IPS-18a (cell line): Measurements from ENCODE around the gene PRSS1.

Experiments used
- H3K27ac ChIP-seq: one replicate; pipeline ENCODE4 v1.5.1; 2013; ENCODE audit warnings: low read length
- H3K27me3 ChIP-seq: one replicate; pipeline ENCODE4 v1.6.1; 2013; ENCODE audit warnings: mild to moderate bottlenecking, low read length; ENCODE audit not compliant: control insufficient read depth, insufficient read depth
- H3K36me3 ChIP-seq: one replicate; pipeline ENCODE4 v1.6.1; 2013; ENCODE audit warnings: low read depth, low read length; ENCODE audit not compliant: control insufficient read depth
- H3K4me1 ChIP-seq: one replicate; pipeline ENCODE4 v1.6.1; 2013; ENCODE audit warnings: low read depth, low read length; ENCODE audit not compliant: control insufficient read depth
- H3K4me3 ChIP-seq: one replicate; pipeline ENCODE4 v1.5.1; 2013; ENCODE audit warnings: low read length
- H3K9ac ChIP-seq: one replicate; pipeline ENCODE4 v1.6.1; 2013; ENCODE audit warnings: mild to moderate bottlenecking, low read length, moderate library complexity
- H3K9me3 ChIP-seq: one replicate; pipeline ENCODE4 v1.6.1; 2013; ENCODE audit warnings: low read depth, low read length; ENCODE audit not compliant: control insufficient read depth

Gene PRSS1

DNA sequence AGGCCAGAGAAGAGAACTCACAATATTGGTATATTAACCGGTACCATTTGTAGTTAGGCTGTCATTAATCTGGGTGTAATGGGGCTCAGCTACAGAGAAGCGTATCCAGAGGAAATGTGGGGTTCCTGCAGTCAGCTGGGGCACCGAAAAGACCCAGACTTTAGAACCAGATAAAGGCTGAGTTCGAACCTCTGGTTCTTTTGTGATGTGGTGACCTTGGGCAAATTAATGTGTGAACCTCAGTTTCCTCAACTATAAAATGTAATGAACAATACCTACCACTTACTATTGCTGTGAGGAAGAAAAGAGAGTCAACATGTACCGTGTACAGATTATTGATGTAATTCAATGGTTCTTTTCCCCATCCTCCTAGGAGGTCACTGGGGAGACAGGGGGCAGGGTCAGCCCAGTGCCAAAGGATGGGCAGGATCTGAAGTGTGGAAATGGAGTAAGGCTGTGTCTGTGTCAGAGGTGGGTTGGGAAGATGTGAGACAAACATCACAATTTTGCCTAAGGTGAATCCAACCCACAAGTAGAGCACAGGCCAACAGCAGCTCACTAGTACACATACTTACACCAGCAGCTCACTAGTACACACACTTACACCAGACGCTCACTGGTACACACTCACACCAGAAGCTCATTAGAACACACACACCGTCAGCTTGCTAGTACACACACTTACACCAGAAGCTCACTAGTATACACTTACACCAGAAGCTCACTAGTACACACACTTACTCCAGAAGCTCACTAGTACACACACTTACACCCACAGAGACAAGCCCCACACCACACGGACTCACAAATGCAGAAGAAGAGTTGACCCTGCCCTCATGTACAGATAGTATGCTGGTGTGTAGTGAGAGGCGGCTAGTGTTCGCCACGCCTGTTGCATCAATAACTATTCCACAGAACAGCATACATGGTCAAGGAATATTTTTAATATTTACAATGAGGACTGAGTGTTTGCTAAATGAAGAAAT, 49.5 kb downstream of the PRSS1 start:
- Histone ChIP-seq H3K4me1 (peaks cover 46% of the 10 kb centered on the region), H3K27ac (no peak overlapping the region), H3K4me3 (peak overlapping the region; percentile 74), H3K9me3 (no peaks in the 10 kb centered on the region), H3K36me3 (no peaks in the 10 kb centered on the region), H3K9ac (peak overlapping the region; percentile 56), H3K27me3 (peaks cover 62% of the 10 kb centered on the region)

DNA sequence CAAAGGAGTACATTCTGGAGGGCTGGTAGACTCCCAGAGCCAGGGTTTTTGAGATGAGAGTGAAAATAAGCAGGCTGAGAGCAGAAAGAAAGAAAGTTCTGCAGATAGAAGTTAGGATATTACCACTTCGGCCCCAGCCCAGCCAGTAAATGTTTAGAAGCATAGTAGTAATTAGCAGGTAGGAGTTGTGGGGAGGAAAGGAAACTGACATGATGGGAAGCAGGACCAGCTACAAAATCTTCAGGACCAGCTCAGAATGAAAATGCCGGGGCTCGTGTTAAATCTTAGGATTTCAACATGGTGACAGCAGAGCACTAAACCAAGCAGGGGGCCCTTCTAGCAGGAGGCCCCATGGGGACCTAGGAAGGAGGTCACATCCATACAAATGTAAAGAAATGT, 50.2 kb downstream of the PRSS1 start:
- H3K9ac ChIP-seq = no peak overlapping the region
- H3K27me3 ChIP-seq = peaks cover 62% of the 10 kb centered on the region
- no peak overlapping the region for H3K4me3 ChIP-seq
- H3K36me3 ChIP-seq = no peaks in the 10 kb centered on the region
- H3K4me1 ChIP-seq = peaks cover 46% of the 10 kb centered on the region
- no peaks in the 10 kb centered on the region for H3K9me3 ChIP-seq
- H3K27ac ChIP-seq = no peak overlapping the region

DNA sequence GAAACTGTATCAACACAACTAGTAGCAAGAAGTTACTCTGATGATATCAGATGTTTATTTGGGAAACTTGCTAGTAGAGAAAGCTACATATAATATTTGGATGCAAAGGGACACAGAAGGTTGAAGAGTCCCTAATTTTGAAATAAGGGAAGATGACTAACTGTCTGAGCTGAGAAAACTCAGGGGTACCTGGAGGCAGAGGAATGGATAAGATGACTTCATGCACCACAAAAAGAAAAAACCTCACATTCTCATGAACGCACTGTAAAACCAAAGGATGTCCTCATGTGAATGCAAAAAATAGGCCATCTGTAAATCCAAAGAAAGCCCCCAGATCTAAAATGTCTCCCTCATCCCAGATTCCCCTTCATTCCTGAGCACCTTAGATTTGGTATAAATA, 50.8 kb downstream of the PRSS1 start:
- Histone ChIP-seq H3K4me3 (no peak overlapping the region), H3K9ac (no peak overlapping the region), H3K4me1 (peaks cover 39% of the 10 kb centered on the region), H3K9me3 (no peaks in the 10 kb centered on the region), H3K27me3 (peaks cover 57% of the 10 kb centered on the region), H3K36me3 (no peaks in the 10 kb centered on the region), H3K27ac (no peak overlapping the region)

DNA sequence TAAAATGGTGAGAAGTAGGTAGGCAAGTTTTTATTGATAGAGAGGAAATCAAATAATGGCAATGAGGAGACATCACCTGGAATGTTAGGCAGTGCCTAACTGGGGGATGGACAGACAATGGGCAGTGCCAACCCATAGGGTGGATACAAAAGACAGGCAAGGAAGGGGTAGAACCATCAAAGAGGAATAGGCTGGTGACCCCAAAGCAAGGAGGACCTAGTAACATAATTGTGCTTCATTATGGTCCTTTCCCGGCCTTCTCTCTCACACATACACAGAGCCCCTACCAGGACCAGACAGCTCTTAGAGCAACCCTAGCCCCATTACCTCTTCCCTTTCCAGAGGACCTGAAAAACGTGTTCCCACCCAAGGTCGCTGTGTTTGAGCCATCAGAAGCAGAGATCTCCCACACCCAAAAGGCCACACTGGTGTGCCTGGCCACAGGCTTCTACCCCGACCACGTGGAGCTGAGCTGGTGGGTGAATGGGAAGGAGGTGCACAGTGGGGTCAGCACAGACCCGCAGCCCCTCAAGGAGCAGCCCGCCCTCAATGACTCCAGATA, 51.5 kb downstream of the PRSS1 start:
- Histone ChIP-seq H3K4me1 (peaks cover 32% of the 10 kb centered on the region), H3K27ac (no peak overlapping the region), H3K36me3 (no peaks in the 10 kb centered on the region), H3K27me3 (peaks cover 50% of the 10 kb centered on the region), H3K4me3 (no peak overlapping the region), H3K9me3 (no peaks in the 10 kb centered on the region), H3K9ac (no peak overlapping the region)

DNA sequence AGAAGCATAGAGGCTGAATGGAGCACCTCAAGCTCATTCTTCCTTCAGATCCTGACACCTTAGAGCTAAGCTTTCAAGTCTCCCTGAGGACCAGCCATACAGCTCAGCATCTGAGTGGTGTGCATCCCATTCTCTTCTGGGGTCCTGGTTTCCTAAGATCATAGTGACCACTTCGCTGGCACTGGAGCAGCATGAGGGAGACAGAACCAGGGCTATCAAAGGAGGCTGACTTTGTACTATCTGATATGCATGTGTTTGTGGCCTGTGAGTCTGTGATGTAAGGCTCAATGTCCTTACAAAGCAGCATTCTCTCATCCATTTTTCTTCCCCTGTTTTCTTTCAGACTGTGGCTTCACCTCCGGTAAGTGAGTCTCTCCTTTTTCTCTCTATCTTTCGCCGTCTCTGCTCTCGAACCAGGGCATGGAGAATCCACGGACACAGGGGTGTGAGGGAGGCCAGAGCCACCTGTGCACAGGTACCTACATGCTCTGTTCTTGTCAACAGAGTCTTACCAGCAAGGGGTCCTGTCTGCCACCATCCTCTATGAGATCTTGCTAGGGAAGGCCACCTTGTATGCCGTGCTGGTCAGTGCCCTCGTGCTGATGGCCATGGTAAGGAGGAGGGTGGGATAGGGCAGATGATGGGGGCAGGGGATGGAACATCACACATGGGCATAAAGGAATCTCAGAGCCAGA, 52.5 kb downstream of the PRSS1 start:
- Histone ChIP-seq H3K9ac (no peak overlapping the region), H3K9me3 (no peaks in the 10 kb centered on the region), H3K27me3 (peaks cover 40% of the 10 kb centered on the region), H3K4me3 (no peak overlapping the region), H3K36me3 (no peaks in the 10 kb centered on the region), H3K27ac (no peak overlapping the region), H3K4me1 (peaks cover 27% of the 10 kb centered on the region)

DNA sequence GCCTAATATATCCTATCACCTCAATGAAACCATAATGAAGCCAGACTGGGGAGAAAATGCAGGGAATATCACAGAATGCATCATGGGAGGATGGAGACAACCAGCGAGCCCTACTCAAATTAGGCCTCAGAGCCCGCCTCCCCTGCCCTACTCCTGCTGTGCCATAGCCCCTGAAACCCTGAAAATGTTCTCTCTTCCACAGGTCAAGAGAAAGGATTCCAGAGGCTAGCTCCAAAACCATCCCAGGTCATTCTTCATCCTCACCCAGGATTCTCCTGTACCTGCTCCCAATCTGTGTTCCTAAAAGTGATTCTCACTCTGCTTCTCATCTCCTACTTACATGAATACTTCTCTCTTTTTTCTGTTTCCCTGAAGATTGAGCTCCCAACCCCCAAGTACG, 53.0 kb downstream of the PRSS1 start:
- no peak overlapping the region for H3K4me3 ChIP-seq
- H3K9ac ChIP-seq = no peak overlapping the region
- H3K27me3 ChIP-seq = peaks cover 34% of the 10 kb centered on the region
- H3K9me3 ChIP-seq = no peaks in the 10 kb centered on the region
- no peaks in the 10 kb centered on the region for H3K36me3 ChIP-seq
- peaks cover 27% of the 10 kb centered on the region for H3K4me1 ChIP-seq
- H3K27ac ChIP-seq = no peak overlapping the region
